Fibroblast of mammary gland (primary cell): ENCODE data around the gene ZNF586.
"Not testable (repeated sequence)": the region's sequence is repeated elsewhere in the genome, so short reads cannot be mapped to it uniquely, and the experiment has no call there.

Experiments used
- DNase-seq: peaks from one replicate; pipeline ENCODE4 v3.0.0-alpha.2; 2010; ENCODE audit warnings: low read depth
- H3K4me3 ChIP-seq: 2 replicates; pipeline ENCODE4 v1.5.1; 2011; ENCODE audit warnings: low read depth, mild to moderate bottlenecking, low read length, moderate library complexity; ENCODE audit not compliant: control insufficient read depth
- CTCF ChIP-seq: conservative IDR thresholded peaks from 2 replicates; pipeline ENCODE4 v1.5.1; 2011; ENCODE audit warnings: low read depth, low read length, inconsistent platforms; ENCODE audit not compliant: control insufficient read depth, insufficient read depth

ZNF586 gene

GRCh38 chr19:57812226-57812625 is 42.8 kb downstream of the ZNF586 start:
- TF ChIP-seq CTCF = no peak
- DNase-seq = no peak

GRCh38 chr19:57812975-57813820 is 43.7 kb downstream of the ZNF586 start:
- not testable (repeated sequence) for H3K4me3 ChIP-seq, DNase-seq

More at GRCh38 chr19:57812226-57812625, 42.8 kb downstream of the ZNF586 start:
- H3K4me3 ChIP-seq = no peak overlapping the region

GRCh38 chr19:57813919-57814504 is 44.5 kb downstream of the ZNF586 start:
- no peak for DNase-seq
- TF ChIP-seq CTCF = no peak
- peak overlapping the region; percentile 91 for H3K4me3 ChIP-seq

- peak within 1 kb of the TSS; percentile 91 for H3K4me3 ChIP-seq
- TF ChIP-seq CTCF = no peak
- peak; percentile 91 for DNase-seq
Observed at GRCh38 chr19:57814505-57815246, 45.2 kb downstream of the ZNF586 start, which contains the start of gene ZNF552. Gene ZNF552, minus strand, starts transcription at chr19:57814913. Its CDS starts 170 bp downstream, at chr19:57814743.

GRCh38 chr19:57815247-57816075 is 46.0 kb downstream of the ZNF586 start:
- DNase-seq = no peak
- TF ChIP-seq CTCF = no peak
- no peak overlapping the region for H3K4me3 ChIP-seq

- no peak for DNase-seq
- no peak for TF ChIP-seq CTCF
- no peak overlapping the region for H3K4me3 ChIP-seq
Observed at GRCh38 chr19:57816652-57817051, 47.2 kb downstream of the ZNF586 start.
